Measurements from ENCODE around the gene ASB7.

The ASB7 gene

DNA sequence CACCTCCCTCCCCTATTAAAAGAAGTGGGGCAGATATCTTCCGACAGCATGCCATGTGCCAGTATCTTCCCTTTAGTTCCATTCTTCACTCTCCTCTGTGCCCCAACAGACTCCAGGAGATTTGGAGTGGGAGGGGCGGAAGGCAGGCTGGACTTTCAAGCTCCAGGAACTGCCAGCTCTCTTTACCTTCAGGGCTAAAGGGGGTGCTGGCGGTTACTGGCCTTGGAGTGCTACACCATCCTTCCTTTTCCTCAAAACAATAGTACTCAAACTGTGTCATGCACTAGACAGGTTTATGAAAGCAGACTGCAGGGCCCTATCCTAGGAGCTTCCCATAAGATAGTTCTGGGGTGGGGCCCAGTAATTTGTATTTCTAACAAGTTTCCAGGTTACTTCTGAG is 6.4 kb upstream of the ASB7 start:
- no peaks in the 10 kb centered on the region for H3F3A ChIP-seq (ENCODE audit: insufficient read depth, low read length)
- no peak for TF ChIP-seq EZH2phosphoT487 (IDR thresholded peaks at IDR 0.05; ENCODE audit: low read length)
- TF ChIP-seq, protein P1, sequence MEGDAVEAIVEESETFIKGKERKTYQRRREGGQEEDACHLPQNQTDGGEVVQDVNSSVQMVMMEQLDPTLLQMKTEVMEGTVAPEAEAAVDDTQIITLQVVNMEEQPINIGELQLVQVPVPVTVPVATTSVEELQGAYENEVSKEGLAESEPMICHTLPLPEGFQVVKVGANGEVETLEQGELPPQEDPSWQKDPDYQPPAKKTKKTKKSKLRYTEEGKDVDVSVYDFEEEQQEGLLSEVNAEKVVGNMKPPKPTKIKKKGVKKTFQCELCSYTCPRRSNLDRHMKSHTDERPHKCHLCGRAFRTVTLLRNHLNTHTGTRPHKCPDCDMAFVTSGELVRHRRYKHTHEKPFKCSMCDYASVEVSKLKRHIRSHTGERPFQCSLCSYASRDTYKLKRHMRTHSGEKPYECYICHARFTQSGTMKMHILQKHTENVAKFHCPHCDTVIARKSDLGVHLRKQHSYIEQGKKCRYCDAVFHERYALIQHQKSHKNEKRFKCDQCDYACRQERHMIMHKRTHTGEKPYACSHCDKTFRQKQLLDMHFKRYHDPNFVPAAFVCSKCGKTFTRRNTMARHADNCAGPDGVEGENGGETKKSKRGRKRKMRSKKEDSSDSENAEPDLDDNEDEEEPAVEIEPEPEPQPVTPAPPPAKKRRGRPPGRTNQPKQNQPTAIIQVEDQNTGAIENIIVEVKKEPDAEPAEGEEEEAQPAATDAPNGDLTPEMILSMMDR (IDR thresholded peaks at IDR 0.05; ENCODE audit: low read length): no peak
- no peak for TF ChIP-seq EZH2 (optimal IDR thresholded peaks at IDR 0.05; ENCODE audit: low read depth, low read length)
- H3K36me3 ChIP-seq (replicated peaks; ENCODE audit: insufficient read depth, low read length): no peaks in the 10 kb centered on the region
- H3K4me1 ChIP-seq (ENCODE audit: low read length): 0 out of 2 replicates have a peak, but pooled peaks cover 3% of the 10 kb centered on the region
- no peaks in the 10 kb centered on the region for H3K9me3 ChIP-seq (replicated peaks; ENCODE audit: insufficient read depth, low read length)
- no peaks in the 10 kb centered on the region for H4K20me1 ChIP-seq (ENCODE audit: insufficient read depth, low read length)
- H2AFZ ChIP-seq (ENCODE audit: low read length): no peak overlapping the region
- H3K27ac ChIP-seq (ENCODE audit: low read length): no peak overlapping the region
- H3K27me3 ChIP-seq (replicated peaks; ENCODE audit: insufficient read depth, low read length): no peaks in the 10 kb centered on the region
- no peaks in the 10 kb centered on the region for H3K9me2 ChIP-seq (replicated peaks; ENCODE audit: insufficient read depth, low read length)
- H3K4me2 ChIP-seq (ENCODE audit: low read depth, low read length): no peak overlapping the region
- H3K4me3 ChIP-seq (ENCODE audit: low read length): no peak overlapping the region
- DNase-seq: no peak
- no peak overlapping the region for H3K9ac ChIP-seq (ENCODE audit: low read length)
- peaks cover 98% of the 10 kb centered on the region for H3K79me2 ChIP-seq (ENCODE audit: low read length)

DNA sequence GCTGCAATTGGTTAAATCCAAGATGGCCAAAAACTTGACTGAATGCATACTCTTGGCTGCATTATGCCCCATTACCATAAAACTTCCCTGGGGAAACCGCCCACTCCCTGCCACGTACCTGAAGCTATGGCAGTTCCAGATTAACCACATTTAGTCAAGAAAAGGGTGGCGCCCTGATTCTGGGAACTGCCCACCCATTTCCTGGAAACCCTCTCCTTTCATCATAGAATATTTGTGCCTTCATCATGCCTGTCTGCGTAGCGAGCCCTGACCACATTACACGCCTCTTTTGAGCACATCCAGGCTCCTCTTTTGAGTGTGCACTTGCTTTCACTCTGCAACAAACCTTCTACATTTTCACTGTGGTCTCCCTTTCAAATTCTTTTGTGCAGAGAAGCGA is 5.6 kb upstream of the ASB7 start:
- Histone ChIP-seq H3K36me3 (replicated peaks; ENCODE audit: insufficient read depth, low read length) (no peaks in the 10 kb centered on the region), H3K27me3 (replicated peaks; ENCODE audit: insufficient read depth, low read length) (no peaks in the 10 kb centered on the region), H3K27ac (ENCODE audit: low read length) (no peak overlapping the region), H3K4me3 (ENCODE audit: low read length) (no peak overlapping the region), H3K4me2 (ENCODE audit: low read depth, low read length) (no peak overlapping the region), H3K4me1 (ENCODE audit: low read length) (0 out of 2 replicates have a peak, but pooled peaks cover 3% of the 10 kb centered on the region), H3K9me2 (replicated peaks; ENCODE audit: insufficient read depth, low read length) (no peaks in the 10 kb centered on the region), H2AFZ (ENCODE audit: low read length) (no peak overlapping the region), H3F3A (ENCODE audit: insufficient read depth, low read length) (no peaks in the 10 kb centered on the region; the same call in 1 of the 2 replicates), H3K9me3 (replicated peaks; ENCODE audit: insufficient read depth, low read length) (no peaks in the 10 kb centered on the region), H4K20me1 (ENCODE audit: insufficient read depth, low read length) (no peaks in the 10 kb centered on the region), H3K79me2 (ENCODE audit: low read length) (peaks cover 98% of the 10 kb centered on the region), H3K9ac (ENCODE audit: low read length) (no peak overlapping the region)
- DNase-seq: no peak
- TF ChIP-seq EZH2 (optimal IDR thresholded peaks at IDR 0.05; ENCODE audit: low read depth, low read length) (no peak), EZH2phosphoT487 (IDR thresholded peaks at IDR 0.05; ENCODE audit: low read length) (no peak)
- TF ChIP-seq, protein P1 (IDR thresholded peaks at IDR 0.05; ENCODE audit: low read length): no peak

DNA sequence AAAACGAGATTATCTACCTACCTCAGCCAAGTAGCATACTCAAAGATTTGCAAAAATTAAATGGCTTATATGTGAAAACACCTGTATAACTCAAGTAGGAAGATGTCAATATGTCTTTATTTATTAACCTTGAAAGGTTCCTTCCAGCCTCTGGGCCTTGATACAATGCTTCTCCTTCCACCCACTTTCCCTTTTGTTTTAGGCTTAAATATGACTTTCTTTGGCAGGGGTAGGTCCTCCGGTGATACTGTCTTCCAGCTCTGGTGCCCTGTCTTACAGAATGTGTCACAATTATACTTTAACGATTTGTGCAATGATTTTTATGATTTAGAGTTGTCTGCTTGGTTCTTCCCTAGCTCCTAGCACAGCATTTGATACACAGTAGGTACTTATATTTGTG is 4.5 kb upstream of the ASB7 start:
- no peaks in the 10 kb centered on the region for H3K9me3 ChIP-seq (replicated peaks; ENCODE audit: insufficient read depth, low read length)
- no peaks in the 10 kb centered on the region for H4K20me1 ChIP-seq (ENCODE audit: insufficient read depth, low read length)
- H2AFZ ChIP-seq (ENCODE audit: low read length): no peak overlapping the region
- H3K9me2 ChIP-seq (replicated peaks; ENCODE audit: insufficient read depth, low read length): no peaks in the 10 kb centered on the region
- H3K27me3 ChIP-seq (replicated peaks; ENCODE audit: insufficient read depth, low read length): no peaks in the 10 kb centered on the region
- no peaks in the 10 kb centered on the region for H3K36me3 ChIP-seq (replicated peaks; ENCODE audit: insufficient read depth, low read length)
- H3F3A ChIP-seq (ENCODE audit: insufficient read depth, low read length): no peaks in the 10 kb centered on the region; the same call in 1 of the 2 replicates
- no peak overlapping the region for H3K9ac ChIP-seq (ENCODE audit: low read length)
- TF ChIP-seq EZH2 (optimal IDR thresholded peaks at IDR 0.05; ENCODE audit: low read depth, low read length) (no peak), EZH2phosphoT487 (IDR thresholded peaks at IDR 0.05; ENCODE audit: low read length) (no peak)
- TF ChIP-seq, protein P1 (IDR thresholded peaks at IDR 0.05; ENCODE audit: low read length): no peak
- no peak overlapping the region for H3K4me2 ChIP-seq (ENCODE audit: low read depth, low read length)
- no peak overlapping the region for H3K27ac ChIP-seq (ENCODE audit: low read length)
- H3K4me3 ChIP-seq (ENCODE audit: low read length): no peak overlapping the region
- H3K79me2 ChIP-seq (ENCODE audit: low read length): peaks cover 92% of the 10 kb centered on the region
- H3K4me1 ChIP-seq (ENCODE audit: low read length): 0 out of 2 replicates have a peak, but pooled peaks cover 3% of the 10 kb centered on the region
- no peak for DNase-seq
